HepG2 (cell line): ENCODE data around the gene RNF213. TPM values are rescaled to one million over a fixed set of nuclear protein-coding genes. Genes with fewer than 3 reads are reported as not detected.

Experiments
- BCLAF1 ChIP-seq: fragments of 450-650 bp; IDR thresholded peaks from 2 replicates; pipeline ENCODE4 v1.6.1; 2017; ENCODE audit warnings: mild to moderate bottlenecking
- GFI1 ChIP-seq: sonication (generic); formaldehyde crosslinking; IDR thresholded peaks from 2 replicates; pipeline ENCODE4 v1.5.0; 2020; ENCODE audit warnings: missing genetic modification reagents, mild to moderate bottlenecking, borderline replicate concordance
- HCFC1 ChIP-seq: fragments of 150-350 bp; IDR thresholded peaks from 2 replicates; pipeline ENCODE4 v1.6.1; 2014; ENCODE audit warnings: low read depth, low read length
- PATZ1 ChIP-seq: sonication (generic); formaldehyde crosslinking; IDR thresholded peaks from 2 replicates; pipeline ENCODE4 v1.4.0; 2020; ENCODE audit warnings: missing genetic modification reagents
- PRDM4 ChIP-seq: sonication (generic); formaldehyde crosslinking; IDR thresholded peaks from 2 replicates; pipeline ENCODE4 v1.9.0; 2021; ENCODE audit warnings: missing genetic modification reagents, borderline replicate concordance
- RARG ChIP-seq: sonication (generic); formaldehyde crosslinking; IDR thresholded peaks from 2 replicates; pipeline ENCODE4 v1.4.0; 2020; ENCODE audit warnings: low read depth, mild to moderate bottlenecking, missing genetic modification reagents
- REL ChIP-seq: sonication (generic); formaldehyde crosslinking; conservative IDR thresholded peaks from 2 replicates; pipeline ENCODE4 v1.8.0; 2022; ENCODE audit warnings: mild to moderate bottlenecking, missing genetic modification reagents, moderate library complexity
- SRSF1 ChIP-seq: fragments of 200-400 bp; formaldehyde crosslinking; optimal IDR thresholded peaks from 2 replicates; pipeline ENCODE3; 2017; ENCODE audit warnings: mild to moderate bottlenecking, low read depth, low read length, moderate library complexity
- TFAP4 ChIP-seq: sonication (generic); IDR thresholded peaks from 2 replicates; pipeline ENCODE4 v1.6.1; 2016; ENCODE audit warnings: low read depth, borderline replicate concordance
- ZNF235 ChIP-seq: sonication (generic); formaldehyde crosslinking; IDR thresholded peaks from 2 replicates; pipeline ENCODE4 v1.8.1; 2023; ENCODE audit warnings: mild to moderate bottlenecking, missing genetic modification reagents, borderline replicate concordance
- ZNF33B ChIP-seq: sonication (generic); formaldehyde crosslinking; IDR thresholded peaks from 2 replicates; pipeline ENCODE4 v1.5.1; 2020; ENCODE audit warnings: mild to moderate bottlenecking, missing genetic modification reagents
- ZNF431 ChIP-seq: sonication (generic); formaldehyde crosslinking; IDR thresholded peaks from 2 replicates; pipeline ENCODE4 v1.9.0; 2022; ENCODE audit warnings: missing genetic modification reagents, low read depth, mild to moderate bottlenecking, borderline replicate concordance
- ZNF564 ChIP-seq: sonication (generic); formaldehyde crosslinking; IDR thresholded peaks from 2 replicates; pipeline ENCODE4 v1.8.1; 2023; ENCODE audit warnings: mild to moderate bottlenecking, missing genetic modification reagents
- ZNF687 ChIP-seq: sonication (generic); formaldehyde crosslinking; IDR thresholded peaks from 2 replicates; pipeline ENCODE4 v1.5.1; 2020; ENCODE audit warnings: mild to moderate bottlenecking, missing genetic modification reagents, moderate library complexity
- polyA plus RNA-seq, 8 experiments: library from polyadenylated mRNA; depleted of rRNA in 3 of 8; stranded (reverse) in 7 of 8; unstranded in 1 of 8; fragments of >200 nt; fragmentation: Illumina TruSeq in 4 of 8; extraction: Trizol in 4 of 8; gene quantifications; 2 replicates each; pipeline versions ENCODE4 v1.2.1 to v1.2.3, GENCODE V29; 2011 to 2016; ENCODE audit warnings: low read depth in 4 of 8, missing spikeins in 1 of 8, mixed read lengths in 1 of 8; ENCODE audit not compliant: insufficient read depth in 1 of 8
- total RNA-seq, 5 experiments: library from RNA; depleted of rRNA; stranded (reverse); fragments of >200 nt; fragmentation: Illumina TruSeq; extraction: Trizol; gene quantifications; 2 replicates each; pipeline ENCODE4 v1.2.3, GENCODE V29; 2016; ENCODE audit warnings: low read depth in 1 of 5

The RNF213 gene
- total and polyA plus RNA-seq, 2 of the 13 experiments (the other 11 are each of a cell fraction or from before 2014, with no cell fraction given): 38.6 to 38.7 TPM

GRCh38 chr17:80414803-80415625, 154.4 kb downstream of the RNF213 start, which contains the start of gene ENDOV (continued):
- TF ChIP-seq BCLAF1 (no peak), ZNF564 (CRISPR knock-in tag) (peak; percentile 90), RARG (no peak), SRSF1 (peak; percentile 96), ZNF431 (peak; percentile 80; the same call in 1 of the 2 replicates), PRDM4 (CRISPR knock-in tag) (no peak), ZNF33B (CRISPR knock-in tag) (peak; percentile 74; the same call in 1 of the 2 replicates), ZNF687 (CRISPR knock-in tag) (peak; percentile 92), GFI1 (CRISPR knock-in tag) (no peak; the same call in 1 of the 2 replicates), TFAP4 (peak; percentile 19; the same call in 1 of the 2 replicates), HCFC1 (peak; percentile 23; the same call in 1 of the 2 replicates), PATZ1 (CRISPR knock-in tag) (no peak; the same call in 1 of the 2 replicates), REL (CRISPR knock-in tag) (peak; percentile 75; the same call in 1 of the 2 replicates), ZNF235 (peak; percentile 74; the same call in 1 of the 2 replicates)
